Right atrium auricular region (tissue), 2 donors: ENCODE results near the gene AHSP. TPM values are rescaled to one million over a fixed set of nuclear protein-coding genes. Genes with fewer than 3 reads are reported as not detected.
"Not testable (repeated sequence)": the region's sequence is repeated elsewhere in the genome, so short reads cannot be mapped to it uniquely, and the experiment has no call there.

Experiments used
- DNase-seq: peaks from one replicate; pipeline ENCODE4 v3.0.0-alpha.2; 2019; ENCODE audit warnings: low spot score
- H3K27ac ChIP-seq, 2 donors: fragments of 200-600 bp; sonication (generic); 1 replicate in 1 of 2; 2 replicates in 1 of 2; pipeline ENCODE4 v1.5.1; 2016 to 2019
- H3K27me3 ChIP-seq, 2 donors: fragments of 200-600 bp; sonication (generic); one replicate each; pipeline versions ENCODE4 v1.5.1 to v1.6.0; 2017 to 2019
- H3K36me3 ChIP-seq: fragments of 200-600 bp; sonication (generic); one replicate; pipeline ENCODE4 v1.5.1; 2016
- H3K4me1 ChIP-seq, 2 donors: fragments of 200-600 bp; sonication (generic); one replicate each; pipeline versions ENCODE4 v1.5.1 to v1.6.0; 2017 to 2019
- H3K4me3 ChIP-seq, 2 donors: fragments of 200-600 bp; sonication (generic); 1 replicate in 1 of 2; 2 replicates in 1 of 2; pipeline ENCODE4 v1.5.1; 2017 to 2019; ENCODE audit warnings: mild to moderate bottlenecking in 1 of 2, moderate library complexity in 1 of 2
- H3K9me3 ChIP-seq, 2 donors: fragments of 200-600 bp; sonication (generic); one replicate each; pipeline ENCODE4 v1.5.1; 2019
- CTCF ChIP-seq, 2 donors: fragments of 200-600 bp; sonication (generic); IDR thresholded peaks; one replicate each; pipeline ENCODE4 v1.5.1; 2019; ENCODE audit warnings: antibody characterized with exemption in 2 of 2
- total RNA-seq, 2 donors: library from RNA; depleted of rRNA; stranded (reverse); fragments of >200 nt; gene quantifications; one replicate each; pipeline ENCODE4 v1.1.0, GENCODE V29; 2016

Gene AHSP
- total RNA-seq, 2 donors from 2014 or later = 1.1 to 2.3 TPM

GRCh38 chr16:31513126-31513525, 14.6 kb upstream of the AHSP start:
- DNase-seq = no peak
- Histone ChIP-seq H3K9me3 (no peaks in the 10 kb centered on the region), H3K27me3 (no peaks in the 10 kb centered on the region), H3K4me1 (peaks cover 0 to 12% of the 10 kb centered on the region in 2 donors), H3K27ac (no peak overlapping the region), H3K4me3 (no peak overlapping the region), H3K36me3 (no peaks in the 10 kb centered on the region)
- no peak for TF ChIP-seq CTCF (IDR thresholded peaks at IDR 0.05)

- no peaks in the 10 kb centered on the region for H3K27me3 ChIP-seq
- H3K27ac ChIP-seq = no peak overlapping the region
- H3K4me3 ChIP-seq = no peak overlapping the region
- H3K36me3 ChIP-seq = no peaks in the 10 kb centered on the region
- no peak for TF ChIP-seq CTCF (IDR thresholded peaks at IDR 0.05)
- H3K4me1 ChIP-seq = peaks cover 0 to 12% of the 10 kb centered on the region in 2 donors
- no peaks in the 10 kb centered on the region for H3K9me3 ChIP-seq
- no peak for DNase-seq
Measured at GRCh38 chr16:31513884-31514283, 13.8 kb upstream of the AHSP start.

DNA sequence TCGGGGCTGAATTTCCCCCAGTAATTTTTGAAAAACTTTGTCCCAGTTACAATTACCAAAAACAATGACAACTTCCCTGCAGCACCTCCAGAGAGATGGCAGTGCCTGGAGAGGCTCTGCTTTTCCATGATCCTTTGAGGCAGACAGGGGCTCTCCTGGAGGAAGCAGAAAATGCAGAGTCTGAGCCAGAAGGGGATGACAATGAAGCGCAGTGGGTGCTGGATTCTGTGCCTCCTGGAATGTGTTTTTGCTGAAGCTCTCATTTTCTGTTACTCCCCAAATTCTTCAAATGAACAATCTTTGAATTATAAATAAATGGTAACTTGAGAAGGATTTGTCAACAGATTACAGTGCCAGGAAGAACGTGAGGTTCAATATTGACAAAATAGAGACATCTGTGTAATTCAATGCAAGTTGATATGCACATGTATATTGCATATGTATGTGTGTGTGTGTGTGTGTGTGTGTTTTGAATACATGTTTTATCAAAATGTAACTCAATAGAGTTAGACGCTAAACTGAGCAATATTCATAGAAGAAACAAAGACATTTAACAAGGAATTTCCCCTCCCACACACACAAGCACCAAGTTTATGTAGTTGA, 9.8 kb upstream of the AHSP start:
- Histone ChIP-seq H3K9me3 (no peaks in the 10 kb centered on the region), H3K27ac (no peak overlapping the region), H3K4me3 (no peak overlapping the region), H3K4me1 (no peaks in the 10 kb centered on the region), H3K36me3 (no peaks in the 10 kb centered on the region), H3K27me3 (no peaks in the 10 kb centered on the region)
- DNase-seq = no peak
- no peak for TF ChIP-seq CTCF (IDR thresholded peaks at IDR 0.05)

DNA sequence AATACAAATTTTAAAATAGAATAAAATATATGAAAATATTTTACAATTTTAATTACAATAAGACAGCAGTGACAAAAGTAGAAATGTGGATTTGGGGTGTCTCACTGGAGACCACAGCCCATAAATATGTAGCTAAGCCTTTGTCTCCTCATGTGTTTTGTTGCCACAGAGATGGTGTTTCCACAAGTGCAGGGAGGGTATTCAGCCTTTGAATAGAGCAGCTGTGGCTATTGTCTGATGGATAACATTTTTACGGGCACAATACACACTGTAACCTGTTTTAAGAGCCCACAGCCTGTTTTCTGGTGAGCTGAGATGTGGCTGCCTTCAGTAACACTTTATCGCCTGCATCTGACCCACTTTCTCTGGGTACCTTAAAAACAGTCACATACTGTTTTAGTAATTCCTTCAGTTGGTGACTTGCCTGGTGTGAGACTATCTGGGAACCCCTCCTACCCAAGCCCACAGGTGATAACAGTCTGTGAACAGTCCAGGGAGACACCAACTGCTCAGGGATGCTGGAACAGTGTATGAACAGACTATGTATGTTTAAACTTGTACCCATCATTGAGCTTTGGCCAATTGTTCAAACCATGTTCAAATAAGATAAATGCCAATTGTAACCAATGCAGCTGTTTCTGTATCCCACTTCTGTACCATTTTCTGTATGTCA, 7.8 kb upstream of the AHSP start:
- no peak overlapping the region for H3K4me3 ChIP-seq
- DNase-seq = no peak
- H3K9me3 ChIP-seq = no peaks in the 10 kb centered on the region
- H3K27ac ChIP-seq = no peak overlapping the region
- TF ChIP-seq CTCF (IDR thresholded peaks at IDR 0.05) = no peak
- H3K4me1 ChIP-seq = no peaks in the 10 kb centered on the region
- no peaks in the 10 kb centered on the region for H3K36me3 ChIP-seq
- no peaks in the 10 kb centered on the region for H3K27me3 ChIP-seq

GRCh38 chr16:31521368-31521767, 6.3 kb upstream of the AHSP start:
- no peaks in the 10 kb centered on the region for H3K4me1 ChIP-seq
- TF ChIP-seq CTCF (IDR thresholded peaks at IDR 0.05) = no peak
- H3K27me3 ChIP-seq = no peaks in the 10 kb centered on the region
- no peak for DNase-seq
- H3K4me3 ChIP-seq = no peak overlapping the region
- no peaks in the 10 kb centered on the region for H3K36me3 ChIP-seq
- H3K27ac ChIP-seq = no peak overlapping the region
- H3K9me3 ChIP-seq = no peaks in the 10 kb centered on the region

GRCh38 chr16:31522071-31522470, 5.6 kb upstream of the AHSP start:
- H3K27ac ChIP-seq = no peak overlapping the region
- no peak for DNase-seq
- no peaks in the 10 kb centered on the region for H3K4me1 ChIP-seq
- no peaks in the 10 kb centered on the region for H3K9me3 ChIP-seq
- H3K36me3 ChIP-seq = no peaks in the 10 kb centered on the region
- TF ChIP-seq CTCF (IDR thresholded peaks at IDR 0.05) = no peak
- no peaks in the 10 kb centered on the region for H3K27me3 ChIP-seq
- no peak overlapping the region for H3K4me3 ChIP-seq

GRCh38 chr16:31523768-31524167, 3.9 kb upstream of the AHSP start:
- not testable (repeated sequence) for H3K27ac ChIP-seq, DNase-seq, H3K36me3 ChIP-seq, H3K27me3 ChIP-seq, H3K4me1 ChIP-seq, H3K9me3 ChIP-seq, H3K4me3 ChIP-seq
